ENCODE measurements around the gene CENPM. TPM values are rescaled to one million over a fixed set of nuclear protein-coding genes. Genes with fewer than 3 reads are reported as not detected.

The CENPM gene
- total and polyA plus RNA-seq, 2 donors (not counting 1 experiment from before 2014, with no cell fraction given), result 5.9 to 11.6 TPM

- no peaks in the 10 kb centered on the region for H3K4me1 ChIP-seq (ENCODE audit: control insufficient read depth, extremely low read depth, insufficient read depth, low read length)
- no peaks in the 10 kb centered on the region for H4K20me1 ChIP-seq (ENCODE audit: control insufficient read depth, extremely low read depth, insufficient read depth, low read length)
- H3K9ac ChIP-seq (ENCODE audit: insufficient read depth, low read length), result no peak overlapping the region
- H3K4me2 ChIP-seq (ENCODE audit: extremely low read depth, insufficient read depth, low read length), result no peak overlapping the region
- no peaks in the 10 kb centered on the region for H3K79me2 ChIP-seq (ENCODE audit: control insufficient read depth, insufficient read depth, low read length)
- H3K4me3 ChIP-seq (replicated peaks in 1 of 4; ENCODE audit: control extremely low read depth in 1 of 4, insufficient read depth in 1 of 4, low read depth in 3 of 4, low read length in 4 of 4), result no peak overlapping the region
- no peak overlapping the region for H2AFZ ChIP-seq (ENCODE audit: low read length)
- TF ChIP-seq CTCF (conservative IDR thresholded peaks at IDR 0.05 in 1 of 2, IDR thresholded peaks at IDR 0.05 in 1 of 2; ENCODE audit: low read depth in 1 of 2, low read length in 2 of 2) (no peak), EZH2 (IDR thresholded peaks at IDR 0.05; ENCODE audit: low read length, missing control alignments) (no peak)
- no peak overlapping the region for H3K27ac ChIP-seq (ENCODE audit: insufficient read depth, low read length)
- H3K9me3 ChIP-seq (ENCODE audit: control insufficient read depth, insufficient read depth, low read depth, low read length), result no peaks in the 10 kb centered on the region
- H3K36me3 ChIP-seq (ENCODE audit: control insufficient read depth, insufficient read depth, low read length), result no peaks in the 10 kb centered on the region
- peak; percentile 46 to 58 for DNase-seq (ENCODE audit: low read depth in 2 of 2)
- peaks cover 29% of the 10 kb centered on the region for H3K27me3 ChIP-seq (ENCODE audit: control insufficient read depth, insufficient read depth, low read length)
Observed at GRCh38 chr22:41917903-41918791, 28.8 kb downstream of the CENPM start.

- no peak for DNase-seq (ENCODE audit: low read depth in 2 of 2)
- Histone ChIP-seq H2AFZ (ENCODE audit: low read length) (no peak overlapping the region), H3K79me2 (ENCODE audit: control insufficient read depth, insufficient read depth, low read length) (no peaks in the 10 kb centered on the region), H3K27me3 (ENCODE audit: control insufficient read depth, insufficient read depth, low read length) (peaks cover 36% of the 10 kb centered on the region), H3K4me3 (replicated peaks in 1 of 4; ENCODE audit: control extremely low read depth in 1 of 4, insufficient read depth in 1 of 4, low read depth in 3 of 4, low read length in 4 of 4) (no peak overlapping the region), H3K27ac (ENCODE audit: insufficient read depth, low read length) (no peak overlapping the region), H3K4me2 (ENCODE audit: extremely low read depth, insufficient read depth, low read length) (no peak overlapping the region), H3K36me3 (ENCODE audit: control insufficient read depth, insufficient read depth, low read length) (no peaks in the 10 kb centered on the region), H3K9ac (ENCODE audit: insufficient read depth, low read length) (no peak overlapping the region), H4K20me1 (ENCODE audit: control insufficient read depth, extremely low read depth, insufficient read depth, low read length) (no peaks in the 10 kb centered on the region), H3K4me1 (ENCODE audit: control insufficient read depth, extremely low read depth, insufficient read depth, low read length) (no peaks in the 10 kb centered on the region), H3K9me3 (ENCODE audit: control insufficient read depth, insufficient read depth, low read depth, low read length) (no peaks in the 10 kb centered on the region)
- TF ChIP-seq CTCF (conservative IDR thresholded peaks at IDR 0.05 in 1 of 2, IDR thresholded peaks at IDR 0.05 in 1 of 2; ENCODE audit: low read depth in 1 of 2, low read length in 2 of 2) (no peak), EZH2 (IDR thresholded peaks at IDR 0.05; ENCODE audit: low read length, missing control alignments) (no peak)
Observed at GRCh38 chr22:41917375-41917902, 29.5 kb downstream of the CENPM start.

GRCh38 chr22:41916745-41917358, 30.1 kb downstream of the CENPM start:
- Histone ChIP-seq H3K9me3 (ENCODE audit: control insufficient read depth, insufficient read depth, low read depth, low read length) (no peaks in the 10 kb centered on the region), H3K79me2 (ENCODE audit: control insufficient read depth, insufficient read depth, low read length) (no peaks in the 10 kb centered on the region), H4K20me1 (ENCODE audit: control insufficient read depth, extremely low read depth, insufficient read depth, low read length) (no peaks in the 10 kb centered on the region), H3K4me1 (ENCODE audit: control insufficient read depth, extremely low read depth, insufficient read depth, low read length) (no peaks in the 10 kb centered on the region), H2AFZ (ENCODE audit: low read length) (no peak overlapping the region), H3K27me3 (ENCODE audit: control insufficient read depth, insufficient read depth, low read length) (peaks cover 41% of the 10 kb centered on the region), H3K27ac (ENCODE audit: insufficient read depth, low read length) (no peak overlapping the region), H3K4me3 (replicated peaks in 1 of 4; ENCODE audit: control extremely low read depth in 1 of 4, insufficient read depth in 1 of 4, low read depth in 3 of 4, low read length in 4 of 4) (no peak overlapping the region), H3K36me3 (ENCODE audit: control insufficient read depth, insufficient read depth, low read length) (no peaks in the 10 kb centered on the region), H3K9ac (ENCODE audit: insufficient read depth, low read length) (no peak overlapping the region), H3K4me2 (ENCODE audit: extremely low read depth, insufficient read depth, low read length) (no peak overlapping the region)
- TF ChIP-seq EZH2 (IDR thresholded peaks at IDR 0.05; ENCODE audit: low read length, missing control alignments), result no peak
- TF ChIP-seq CTCF (conservative IDR thresholded peaks at IDR 0.05 in 1 of 2, IDR thresholded peaks at IDR 0.05 in 1 of 2; ENCODE audit: low read depth in 1 of 2, low read length in 2 of 2), result no peak
- DNase-seq (ENCODE audit: low read depth in 2 of 2), result no peak
